Stomach (tissue), 9 donors: ENCODE data around the gene WNT2. TPM values are rescaled to one million over a fixed set of nuclear protein-coding genes. Genes with fewer than 3 reads are reported as not detected.

Experiments used
- DNase-seq, 2 donors: peaks; one replicate each; pipeline versions ENCODE4 v3.0.0 to v3.0.0-alpha.2; 2013 to 2019
- H3K27ac ChIP-seq, 5 donors: fragments of 200-600 bp in 4 of 5; sonication (generic) in 4 of 5; one replicate each; pipeline ENCODE4 v1.5.1; 2013 to 2019; ENCODE audit warnings: mild to moderate bottlenecking in 1 of 5, moderate library complexity in 1 of 5
- H3K27me3 ChIP-seq, 3 donors: fragments of 200-600 bp; sonication (generic); one replicate each; pipeline ENCODE4 v1.5.1; 2017 to 2019; ENCODE audit warnings: mixed run types in 1 of 3
- H3K36me3 ChIP-seq, 4 donors: fragments of 200-600 bp; sonication (generic); 1 replicate in 3 of 4; 2 replicates in 1 of 4; pipeline ENCODE4 v1.5.1; 2016 to 2019
- H3K4me1 ChIP-seq, 4 donors: fragments of 200-600 bp; sonication (generic); one replicate each; pipeline ENCODE4 v1.5.1; 2016 to 2019
- H3K4me3 ChIP-seq, 4 donors: fragments of 200-600 bp; sonication (generic) in 3 of 4; one replicate each; pipeline ENCODE4 v1.5.1; 2016 to 2019; ENCODE audit warnings: mild to moderate bottlenecking in 1 of 4
- H3K9me3 ChIP-seq, 4 donors: fragments of 200-600 bp; sonication (generic); one replicate each; pipeline ENCODE4 v1.5.1; 2016 to 2019
- EP300 ChIP-seq: sonication (generic); formaldehyde crosslinking; IDR thresholded peaks from one replicate; pipeline ENCODE4 v1.6.1; 2017; ENCODE audit warnings: antibody characterized with exemption
- POLR2A ChIP-seq, 4 donors: fragments of 450-650 bp; IDR thresholded peaks; one replicate each; pipeline ENCODE4 v1.6.1; 2016; ENCODE audit warnings: antibody characterized with exemption in 4 of 4, control low read depth in 2 of 4, mild to moderate bottlenecking in 1 of 4, moderate library complexity in 1 of 4
- POLR2AphosphoS5 ChIP-seq, 3 donors: sonication (generic); formaldehyde crosslinking; IDR thresholded peaks; one replicate each; pipeline ENCODE4 v1.6.1; 2016; ENCODE audit warnings: antibody characterized with exemption in 3 of 3
- WGBS, 5 donors: extraction: QIAGEN DNeasy Blood & Tissue Kit in 3 of 5; methylation state at CpG; one replicate each; pipeline versions ENCODE4 v1.1.5 to v1.1.7; 2013 to 2018; 5-methylcytosine and 5-hydroxymethylcytosine counted together
- intact Hi-C: fragments of 100-400 bp; cut with DNase I; formaldehyde crosslinking; loops from one replicate; pipeline ENCODE4 v1.15.1; 2023; ENCODE audit warnings: low total_unique reads
- polyA plus RNA-seq, 3 donors: library from polyadenylated mRNA; stranded (reverse); fragments of 200-250 nt; gene quantifications; one replicate each; pipeline ENCODE4 v1.2.3, GENCODE V29; 2013
- total RNA-seq, 5 donors: library from RNA; depleted of rRNA; stranded (reverse); fragments of >200 nt; gene quantifications; one replicate each; pipeline versions ENCODE4 v1.1.0 to v1.2.3, GENCODE V29; 2014 to 2016
- TF ChIP-seq, protein P1 (sequence below), 7 experiments: fragments of 450-650 bp in 4 of 7; fragments of 200-600 bp in 3 of 7; sonication (generic) in 3 of 7; IDR thresholded peaks; one replicate each; pipeline ENCODE4 v1.5.1; 2016 to 2019; ENCODE audit warnings: antibody characterized with exemption in 7 of 7, control low read depth in 2 of 7, mild to moderate bottlenecking in 1 of 7
- donor health status: healthy with polysubstance abuse.
- donor health status: Bipolar disorder and iron deficiency.
- donor health status: healthy.

The WNT2 gene
- total and polyA plus RNA-seq, 8 donors: 0.61 to 1.7 TPM; not detected in 6

DNA sequence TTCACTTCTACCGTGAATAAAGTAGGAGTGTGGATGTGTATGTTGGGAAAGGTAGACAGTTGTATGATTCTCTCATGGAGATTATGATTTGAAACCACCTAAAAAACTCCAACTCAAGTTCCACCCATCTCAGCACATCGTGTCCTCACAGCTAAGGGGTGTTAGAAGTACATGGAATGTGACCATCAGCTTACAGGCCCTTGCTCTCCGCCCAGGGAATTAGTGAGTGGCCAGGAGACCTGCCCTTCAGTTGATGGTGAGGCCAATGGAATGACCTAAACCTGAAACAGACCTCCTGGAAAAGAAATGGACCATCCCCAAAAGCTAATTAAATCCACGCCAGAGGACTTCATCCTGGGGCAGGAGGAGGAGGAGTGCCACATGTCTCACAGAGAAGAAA lies 2.1 kb upstream of the WNT2 start:
- H3K4me3 ChIP-seq: peak overlapping the region in 2 of 4 donors; percentile 47 to 48
- H3K36me3 ChIP-seq: no peaks in the 10 kb centered on the region
- no peak overlapping the region for H3K27ac ChIP-seq
- H3K9me3 ChIP-seq: peaks cover 0 to 6% (median 0%) of the 10 kb centered on the region in 4 donors
- peaks cover 21 to 24% (median 22%) of the 10 kb centered on the region in 4 donors for H3K4me1 ChIP-seq
- TF ChIP-seq, protein P1, sequence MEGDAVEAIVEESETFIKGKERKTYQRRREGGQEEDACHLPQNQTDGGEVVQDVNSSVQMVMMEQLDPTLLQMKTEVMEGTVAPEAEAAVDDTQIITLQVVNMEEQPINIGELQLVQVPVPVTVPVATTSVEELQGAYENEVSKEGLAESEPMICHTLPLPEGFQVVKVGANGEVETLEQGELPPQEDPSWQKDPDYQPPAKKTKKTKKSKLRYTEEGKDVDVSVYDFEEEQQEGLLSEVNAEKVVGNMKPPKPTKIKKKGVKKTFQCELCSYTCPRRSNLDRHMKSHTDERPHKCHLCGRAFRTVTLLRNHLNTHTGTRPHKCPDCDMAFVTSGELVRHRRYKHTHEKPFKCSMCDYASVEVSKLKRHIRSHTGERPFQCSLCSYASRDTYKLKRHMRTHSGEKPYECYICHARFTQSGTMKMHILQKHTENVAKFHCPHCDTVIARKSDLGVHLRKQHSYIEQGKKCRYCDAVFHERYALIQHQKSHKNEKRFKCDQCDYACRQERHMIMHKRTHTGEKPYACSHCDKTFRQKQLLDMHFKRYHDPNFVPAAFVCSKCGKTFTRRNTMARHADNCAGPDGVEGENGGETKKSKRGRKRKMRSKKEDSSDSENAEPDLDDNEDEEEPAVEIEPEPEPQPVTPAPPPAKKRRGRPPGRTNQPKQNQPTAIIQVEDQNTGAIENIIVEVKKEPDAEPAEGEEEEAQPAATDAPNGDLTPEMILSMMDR (IDR thresholded peaks at IDR 0.05): no peak
- no peak for TF ChIP-seq EP300
- no peak for TF ChIP-seq POLR2A (IDR thresholded peaks at IDR 0.05)
- TF ChIP-seq POLR2AphosphoS5 (IDR thresholded peaks at IDR 0.05): no peak
- 58 to 67% (median 64%) methylated on average over 4 of the region's 4 CpGs for WGBS, 5 donors
- intact Hi-C loops: no loop called here
- H3K27me3 ChIP-seq: peaks cover 15 to 59% (median 44%) of the 10 kb centered on the region in 3 donors
- no peak for DNase-seq

DNA sequence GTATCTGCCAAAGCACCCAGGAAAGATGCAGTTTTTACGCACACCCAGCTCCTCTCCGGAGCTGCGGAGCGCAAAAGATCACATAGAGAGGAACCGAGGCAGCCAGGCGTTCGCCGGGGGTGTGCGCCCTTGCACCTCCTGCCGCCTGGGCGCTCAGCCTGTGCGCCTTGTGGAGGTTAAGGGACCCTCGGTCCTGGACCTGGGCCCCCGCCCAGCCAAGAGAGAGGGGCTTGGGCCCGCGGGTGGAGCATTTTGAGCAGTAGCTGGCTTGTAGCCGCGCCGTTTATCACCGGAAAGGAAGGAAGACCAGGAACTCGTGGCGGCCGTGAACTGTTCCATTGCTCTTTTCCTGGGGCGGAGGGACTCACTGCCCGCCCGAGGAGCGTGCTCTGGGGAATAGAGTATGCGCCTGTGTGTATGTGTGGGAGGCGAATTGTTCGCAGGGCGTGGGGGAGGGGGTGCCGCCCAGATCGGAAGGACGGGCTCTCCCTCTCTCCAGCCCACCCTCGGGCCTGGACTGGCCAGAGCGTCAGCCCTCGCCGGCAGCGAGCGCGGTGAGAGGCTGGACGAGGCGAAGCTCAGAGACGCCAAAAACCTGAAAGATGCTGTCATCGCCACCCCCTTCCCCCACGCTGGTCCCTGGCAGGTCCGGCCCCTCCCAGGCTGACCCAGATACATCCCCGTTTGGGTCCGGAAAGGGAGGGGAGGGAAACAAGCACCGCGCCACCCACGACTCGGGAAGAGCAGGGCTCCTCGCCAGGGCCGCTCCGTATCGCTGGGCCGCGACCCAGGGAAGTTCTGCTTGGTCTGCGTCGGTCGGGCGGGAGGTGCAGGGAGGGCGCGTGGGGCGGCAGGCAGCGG lies 1.2 kb upstream of the WNT2 start:
- peak in 1 of 2 donors; percentile 76 for DNase-seq
- Histone ChIP-seq H3K36me3 (no peaks in the 10 kb centered on the region), H3K27ac (no peak overlapping the region), H3K4me1 (peaks cover 21 to 24% (median 22%) of the 10 kb centered on the region in 4 donors), H3K4me3 (peak overlapping the region; percentile 33 to 48 (median 42)), H3K9me3 (peaks cover 0 to 6% (median 0%) of the 10 kb centered on the region in 4 donors), H3K27me3 (peaks cover 15 to 61% (median 44%) of the 10 kb centered on the region in 3 donors)
- TF ChIP-seq, protein P1 (IDR thresholded peaks at IDR 0.05): no peak
- no peak for TF ChIP-seq EP300
- no peak for TF ChIP-seq POLR2A (IDR thresholded peaks at IDR 0.05)
- no peak for TF ChIP-seq POLR2AphosphoS5 (IDR thresholded peaks at IDR 0.05)
- 1 to 5% (median 2%) methylated on average over 12 to 67 of the region's 67 CpGs for WGBS, 5 donors
- intact Hi-C loops: no loop called here

DNA sequence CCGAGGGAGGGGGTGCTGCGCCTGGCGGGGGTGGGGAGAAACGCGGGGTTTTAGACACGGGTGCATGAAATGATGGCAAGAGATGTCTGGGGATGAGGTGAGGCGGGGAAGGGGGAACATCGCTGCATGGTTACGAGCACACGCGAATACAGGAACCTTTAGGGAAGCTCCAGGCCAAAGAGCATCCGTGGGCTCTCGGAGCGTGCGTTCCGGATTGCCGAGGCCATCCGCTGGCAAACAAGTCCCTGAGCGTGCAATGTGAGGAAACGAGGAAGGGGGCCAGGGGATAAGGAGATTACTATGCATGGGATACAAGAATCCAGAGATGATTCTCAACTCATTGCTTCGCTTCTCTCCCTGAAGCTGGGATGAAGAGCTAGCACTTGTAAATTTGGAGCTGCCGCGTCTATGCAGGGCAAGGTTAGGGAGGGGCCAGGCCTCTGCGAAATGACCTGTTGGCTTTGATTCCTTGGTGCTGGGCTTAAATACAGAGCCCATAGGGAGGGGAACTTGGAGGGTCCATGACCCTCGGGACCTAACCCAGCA lies 520 bp upstream of the WNT2 start:
- WGBS, 5 donors: 1 to 7% (median 3%) methylated on average over 25 of the region's 25 CpGs
- Histone ChIP-seq H3K9me3 (peaks cover 0 to 6% (median 0%) of the 10 kb centered on the region in 4 donors), H3K36me3 (no peaks in the 10 kb centered on the region), H3K4me1 (peaks cover 21 to 24% (median 22%) of the 10 kb centered on the region in 4 donors), H3K4me3 (peak overlapping the region; percentile 33 to 48 (median 42)), H3K27me3 (peaks cover 15 to 63% (median 44%) of the 10 kb centered on the region in 3 donors), H3K27ac (no peak overlapping the region)
- intact Hi-C loops: no loop called here
- DNase-seq: peak in 1 of 2 donors; percentile 28
- no peak for TF ChIP-seq POLR2A (IDR thresholded peaks at IDR 0.05)
- no peak for TF ChIP-seq POLR2AphosphoS5 (IDR thresholded peaks at IDR 0.05)
- TF ChIP-seq, protein P1 (IDR thresholded peaks at IDR 0.05): no peak
- TF ChIP-seq EP300: no peak

DNA sequence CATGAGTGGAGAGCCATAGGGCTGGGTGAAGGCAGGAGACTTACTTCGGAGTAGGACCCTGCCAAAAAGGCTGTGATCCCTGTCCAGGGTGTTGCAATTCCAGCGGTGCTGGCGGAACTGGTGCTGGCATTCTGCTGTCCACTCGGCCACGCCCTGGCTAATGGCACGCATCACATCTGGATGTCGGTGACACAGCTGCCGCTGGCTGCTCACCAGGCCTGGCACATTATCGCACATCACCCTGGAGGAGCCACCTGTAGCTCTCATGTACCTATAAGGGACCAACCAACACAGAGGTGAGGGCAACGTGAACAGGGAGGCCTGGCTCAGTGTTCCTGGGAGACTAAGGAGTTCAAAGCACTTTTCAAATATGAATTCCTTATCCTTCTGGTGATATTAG lies 2.3 kb downstream of the WNT2 start:
- DNase-seq: no peak
- 79 to 88% (median 84%) methylated on average over 10 of the region's 10 CpGs for WGBS, 5 donors
- no peaks in the 10 kb centered on the region for H3K36me3 ChIP-seq
- TF ChIP-seq, protein P1 (IDR thresholded peaks at IDR 0.05): no peak
- TF ChIP-seq POLR2A (IDR thresholded peaks at IDR 0.05): no peak
- no peak for TF ChIP-seq EP300
- TF ChIP-seq POLR2AphosphoS5 (IDR thresholded peaks at IDR 0.05): no peak
- no peak overlapping the region for H3K4me3 ChIP-seq
- H3K4me1 ChIP-seq: peaks cover 21 to 24% (median 22%) of the 10 kb centered on the region in 4 donors
- peaks cover 15 to 62% (median 43%) of the 10 kb centered on the region in 3 donors for H3K27me3 ChIP-seq
- no peak overlapping the region for H3K27ac ChIP-seq
- intact Hi-C loops: no loop called here
- no peaks in the 10 kb centered on the region for H3K9me3 ChIP-seq
